GM23338 (cell line): Measurements from ENCODE around the gene SH3BP5. TPM values are rescaled to one million over a fixed set of nuclear protein-coding genes. Genes with fewer than 3 reads are reported as not detected.

Experiments used
- polyA plus RNA-seq: library from polyadenylated mRNA; unstranded; fragments of >200 nt; fragmentation: Nextera tagmentation; extraction: Ambion mirVana; gene quantifications from 2 replicates; pipeline ENCODE4 v1.2.1, GENCODE V29; 2016
- small RNA-seq: library from RNA; depleted of rRNA; stranded (forward); fragments of <200 nt; gene quantifications from one replicate; pipeline ENCODE3, GENCODE V24; 2014; ENCODE audit warnings: low replicate concordance
- total RNA-seq: library from RNA; depleted of rRNA; stranded (reverse); fragments of >200 nt; shearing (Covaris generic); gene quantifications from 2 replicates; pipeline ENCODE4 v1.2.3, GENCODE V29; 2014; rRNA removed
- TF ChIP-seq, protein P1 (sequence below): fragments of 250-450 bp; sonication (Bioruptor Pico); IDR thresholded peaks from 2 replicates; pipeline ENCODE4 v1.5.0; 2020; ENCODE audit warnings: mild to moderate bottlenecking, moderate library complexity

SH3BP5 gene
- total and polyA plus RNA-seq, 2 experiments from 2014 or later: 5.8 to 9.1 TPM

GRCh38 chr3:15205482-15205933, 126.9 kb downstream of the SH3BP5 start (continued):
- TF ChIP-seq, protein P1, sequence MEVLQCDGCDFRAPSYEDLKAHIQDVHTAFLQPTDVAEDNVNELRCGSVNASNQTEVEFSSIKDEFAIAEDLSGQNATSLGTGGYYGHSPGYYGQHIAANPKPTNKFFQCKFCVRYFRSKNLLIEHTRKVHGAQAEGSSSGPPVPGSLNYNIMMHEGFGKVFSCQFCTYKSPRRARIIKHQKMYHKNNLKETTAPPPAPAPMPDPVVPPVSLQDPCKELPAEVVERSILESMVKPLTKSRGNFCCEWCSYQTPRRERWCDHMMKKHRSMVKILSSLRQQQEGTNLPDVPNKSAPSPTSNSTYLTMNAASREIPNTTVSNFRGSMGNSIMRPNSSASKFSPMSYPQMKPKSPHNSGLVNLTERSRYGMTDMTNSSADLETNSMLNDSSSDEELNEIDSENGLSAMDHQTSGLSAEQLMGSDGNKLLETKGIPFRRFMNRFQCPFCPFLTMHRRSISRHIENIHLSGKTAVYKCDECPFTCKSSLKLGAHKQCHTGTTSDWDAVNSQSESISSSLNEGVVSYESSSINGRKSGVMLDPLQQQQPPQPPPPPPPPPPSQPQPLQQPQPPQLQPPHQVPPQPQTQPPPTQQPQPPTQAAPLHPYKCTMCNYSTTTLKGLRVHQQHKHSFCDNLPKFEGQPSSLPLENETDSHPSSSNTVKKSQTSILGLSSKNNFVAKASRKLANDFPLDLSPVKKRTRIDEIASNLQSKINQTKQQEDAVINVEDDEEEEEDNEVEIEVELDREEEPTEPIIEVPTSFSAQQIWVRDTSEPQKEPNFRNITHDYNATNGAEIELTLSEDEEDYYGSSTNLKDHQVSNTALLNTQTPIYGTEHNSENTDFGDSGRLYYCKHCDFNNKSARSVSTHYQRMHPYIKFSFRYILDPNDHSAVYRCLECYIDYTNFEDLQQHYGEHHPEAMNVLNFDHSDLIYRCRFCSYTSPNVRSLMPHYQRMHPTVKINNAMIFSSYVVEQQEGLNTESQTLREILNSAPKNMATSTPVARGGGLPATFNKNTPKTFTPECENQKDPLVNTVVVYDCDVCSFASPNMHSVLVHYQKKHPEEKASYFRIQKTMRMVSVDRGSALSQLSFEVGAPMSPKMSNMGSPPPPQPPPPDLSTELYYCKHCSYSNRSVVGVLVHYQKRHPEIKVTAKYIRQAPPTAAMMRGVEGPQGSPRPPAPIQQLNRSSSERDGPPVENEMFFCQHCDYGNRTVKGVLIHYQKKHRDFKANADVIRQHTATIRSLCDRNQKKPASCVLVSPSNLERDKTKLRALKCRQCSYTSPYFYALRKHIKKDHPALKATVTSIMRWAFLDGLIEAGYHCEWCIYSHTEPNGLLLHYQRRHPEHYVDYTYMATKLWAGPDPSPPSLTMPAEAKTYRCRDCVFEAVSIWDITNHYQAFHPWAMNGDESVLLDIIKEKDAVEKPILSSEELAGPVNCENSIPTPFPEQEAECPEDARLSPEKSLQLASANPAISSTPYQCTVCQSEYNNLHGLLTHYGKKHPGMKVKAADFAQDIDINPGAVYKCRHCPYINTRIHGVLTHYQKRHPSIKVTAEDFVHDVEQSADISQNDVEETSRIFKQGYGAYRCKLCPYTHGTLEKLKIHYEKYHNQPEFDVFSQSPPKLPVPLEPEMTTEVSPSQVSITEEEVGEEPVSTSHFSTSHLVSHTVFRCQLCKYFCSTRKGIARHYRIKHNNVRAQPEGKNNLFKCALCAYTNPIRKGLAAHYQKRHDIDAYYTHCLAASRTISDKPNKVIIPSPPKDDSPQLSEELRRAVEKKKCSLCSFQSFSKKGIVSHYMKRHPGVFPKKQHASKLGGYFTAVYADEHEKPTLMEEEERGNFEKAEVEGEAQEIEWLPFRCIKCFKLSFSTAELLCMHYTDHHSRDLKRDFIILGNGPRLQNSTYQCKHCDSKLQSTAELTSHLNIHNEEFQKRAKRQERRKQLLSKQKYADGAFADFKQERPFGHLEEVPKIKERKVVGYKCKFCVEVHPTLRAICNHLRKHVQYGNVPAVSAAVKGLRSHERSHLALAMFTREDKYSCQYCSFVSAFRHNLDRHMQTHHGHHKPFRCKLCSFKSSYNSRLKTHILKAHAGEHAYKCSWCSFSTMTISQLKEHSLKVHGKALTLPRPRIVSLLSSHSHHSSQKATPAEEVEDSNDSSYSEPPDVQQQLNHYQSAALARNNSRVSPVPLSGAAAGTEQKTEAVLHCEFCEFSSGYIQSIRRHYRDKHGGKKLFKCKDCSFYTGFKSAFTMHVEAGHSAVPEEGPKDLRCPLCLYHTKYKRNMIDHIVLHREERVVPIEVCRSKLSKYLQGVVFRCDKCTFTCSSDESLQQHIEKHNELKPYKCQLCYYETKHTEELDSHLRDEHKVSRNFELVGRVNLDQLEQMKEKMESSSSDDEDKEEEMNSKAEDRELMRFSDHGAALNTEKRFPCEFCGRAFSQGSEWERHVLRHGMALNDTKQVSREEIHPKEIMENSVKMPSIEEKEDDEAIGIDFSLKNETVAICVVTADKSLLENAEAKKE (CRISPR knock-in tag): no peak

Small RNA genes within 50 kb of the gene (small RNA-seq; reads per million reads assigned to genes)
- gene HMGN2P7 (not detected), gene RNU6-454P (not detected)

Other genes starting within 250 kb of the SH3BP5 start
- 26.5 and 33.2 TPM in 2 replicates for gene RBSN, start 233.4 kb downstream of the SH3BP5 start, total RNA-seq
- 10.6 and 10.8 TPM in 2 replicates for gene RBSN, start 233.4 kb downstream of the SH3BP5 start, polyA plus RNA-seq
- gene CAPN7, start 126.3 kb downstream of the SH3BP5 start, total RNA-seq: 18.1 and 21.7 TPM in 2 replicates
- 9.9 and 10.5 TPM in 2 replicates for gene CAPN7, start 126.3 kb downstream of the SH3BP5 start, polyA plus RNA-seq
- gene METTL6, start 95.0 kb upstream of the SH3BP5 start, total RNA-seq: 17.8 and 21.2 TPM in 2 replicates
- 11.6 and 15.1 TPM in 2 replicates for gene METTL6, start 95.0 kb upstream of the SH3BP5 start, polyA plus RNA-seq
- 29.5 and 45.4 TPM in 2 replicates for gene EAF1, start 95.0 kb upstream of the SH3BP5 start, total RNA-seq
- 9.4 and 9.8 TPM in 2 replicates for gene EAF1, start 95.0 kb upstream of the SH3BP5 start, polyA plus RNA-seq
- gene COLQ, start 189.1 kb upstream of the SH3BP5 start, total RNA-seq: 0.66 and 2.0 TPM in 2 replicates
- gene COLQ, start 189.1 kb upstream of the SH3BP5 start, polyA plus RNA-seq: 0.71 and 0.78 TPM in 2 replicates